T47D (cell line): ENCODE measurements around the gene FGD4.
"Not testable (repeated sequence)": the region's sequence is repeated elsewhere in the genome, so short reads cannot be mapped to it uniquely, and the experiment has no call there.

Experiments used
- DNase-seq, 2 experiments: peaks; one replicate each; pipeline versions ENCODE4 v3.0.0 to v3.0.0-alpha.2; 2011 to 2012; ENCODE audit warnings: low read depth in 1 of 2, low spot score in 1 of 2
- JUND ChIP-seq: IDR thresholded peaks from 2 replicates; pipeline ENCODE4 v1.6.1; 2012; ENCODE audit warnings: low read depth
- in situ Hi-C: cut with HindIII; loops from 2 replicates; pipeline ENCODE4 v1.10.0; 2016; ENCODE audit warnings: low sequenced_read_pairs, low pct_unique_long_range_greater_than_20kb

FGD4 gene

DNA sequence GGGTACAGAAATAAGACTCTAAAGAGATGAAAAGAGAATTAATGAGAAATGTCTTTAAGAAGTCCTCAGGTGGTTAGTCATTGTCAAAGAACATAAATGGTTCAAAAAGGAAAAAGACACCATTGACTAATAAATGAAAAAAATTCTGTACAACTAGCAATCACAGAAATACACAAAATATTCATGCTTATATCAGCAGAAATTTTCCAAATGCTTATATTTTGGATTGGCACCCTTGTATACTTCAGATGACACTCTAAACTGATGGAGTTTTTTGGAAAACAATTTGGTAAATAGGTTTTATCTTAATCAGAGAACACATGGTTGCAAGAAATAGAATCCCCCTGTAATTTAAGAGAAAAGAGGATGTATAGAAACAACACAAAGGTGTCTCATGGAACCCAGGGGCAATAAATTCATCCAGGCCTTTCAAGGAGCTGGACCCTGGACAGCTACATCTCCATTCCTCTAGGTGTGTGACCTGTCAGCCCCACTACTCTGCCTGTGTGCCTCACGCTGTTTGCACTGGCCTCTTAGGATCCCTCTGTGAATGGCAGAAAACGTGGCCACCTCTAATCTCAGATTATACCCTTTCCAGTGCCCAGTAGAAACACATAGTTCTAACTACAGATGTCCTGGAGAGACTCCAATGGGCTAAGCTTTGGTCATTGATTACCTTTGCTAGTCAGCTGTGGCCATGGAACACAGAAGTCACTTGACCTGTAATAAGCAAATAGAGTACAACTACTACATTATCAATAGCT, 110.2 kb downstream of the FGD4 start:
- DNase-seq = no peak
- in situ Hi-C loops = no loop called here
- no peak for TF ChIP-seq JUND

DNA sequence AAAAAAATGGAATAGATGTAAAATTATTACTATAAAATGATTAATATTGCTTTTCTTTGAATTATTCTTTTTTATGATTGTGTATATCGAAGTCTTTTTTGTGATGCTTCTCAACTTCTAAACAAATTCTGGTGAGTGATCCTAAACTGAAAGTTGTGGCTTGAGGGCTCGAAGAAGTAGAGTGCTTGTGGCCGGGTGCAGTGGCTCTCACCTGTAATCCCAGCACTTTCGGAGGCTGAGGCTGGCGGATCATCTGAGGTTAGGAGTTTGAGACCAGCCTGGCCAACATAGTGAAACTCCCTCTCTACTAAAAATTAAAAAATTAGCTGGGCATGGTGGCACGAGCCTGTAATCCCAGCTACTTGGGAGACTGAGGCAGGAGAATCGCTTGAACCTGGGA, 112.6 kb downstream of the FGD4 start:
- in situ Hi-C loops, DNase-seq: not testable (repeated sequence)

DNA sequence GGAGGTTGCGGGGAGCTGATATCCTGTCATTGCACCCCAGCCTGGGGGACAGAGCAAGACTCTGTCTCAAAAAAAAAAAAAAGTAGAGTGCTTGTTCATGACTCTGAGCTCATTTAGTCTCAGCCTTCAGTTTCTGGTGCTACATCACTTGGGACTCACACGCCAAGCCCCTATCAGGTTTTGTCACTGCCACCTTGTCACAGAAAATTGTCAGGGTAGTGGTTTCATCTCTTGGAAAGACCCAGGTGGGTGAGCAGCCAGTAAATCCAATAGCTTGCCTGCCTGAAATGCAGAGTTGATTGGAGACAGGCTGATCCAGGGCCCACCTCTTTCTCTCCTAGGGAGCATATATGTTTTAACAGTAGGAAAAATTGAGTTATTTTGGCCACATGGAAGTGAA, 113.0 kb downstream of the FGD4 start:
- no peak for DNase-seq
- in situ Hi-C loops = no loop called here
- TF ChIP-seq JUND = no peak

- no peak for TF ChIP-seq JUND
- in situ Hi-C loops = no loop called here
- no peak for DNase-seq
These were observed 113.6 kb downstream of the FGD4 start for GRCh38 chr12:32512910-32513309.

- in situ Hi-C loops = no loop called here
- no peak for TF ChIP-seq JUND
- DNase-seq = no peak
These were observed 115.9 kb downstream of the FGD4 start for GRCh38 chr12:32515137-32515873.

DNA sequence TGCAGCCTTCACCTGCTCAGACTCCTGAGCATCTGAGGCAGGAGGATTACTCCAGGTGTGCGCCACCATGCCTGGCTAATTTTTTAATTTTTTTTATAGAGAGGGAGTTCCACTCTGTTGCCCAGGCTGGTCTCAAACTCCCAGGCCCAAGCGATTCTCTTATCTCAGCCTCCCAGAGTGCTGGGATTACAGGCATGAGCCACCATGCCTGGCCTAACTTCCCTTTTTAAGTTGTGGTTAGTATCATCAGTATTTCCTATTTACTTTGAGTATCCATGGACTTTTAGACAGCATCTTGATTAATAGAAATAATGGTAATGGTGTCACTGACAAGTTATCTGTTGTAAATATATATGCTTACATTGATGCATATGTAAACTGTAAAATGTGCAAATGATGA, 116.9 kb downstream of the FGD4 start:
- no peak for DNase-seq
- in situ Hi-C loops = no loop called here
- no peak for TF ChIP-seq JUND

DNA sequence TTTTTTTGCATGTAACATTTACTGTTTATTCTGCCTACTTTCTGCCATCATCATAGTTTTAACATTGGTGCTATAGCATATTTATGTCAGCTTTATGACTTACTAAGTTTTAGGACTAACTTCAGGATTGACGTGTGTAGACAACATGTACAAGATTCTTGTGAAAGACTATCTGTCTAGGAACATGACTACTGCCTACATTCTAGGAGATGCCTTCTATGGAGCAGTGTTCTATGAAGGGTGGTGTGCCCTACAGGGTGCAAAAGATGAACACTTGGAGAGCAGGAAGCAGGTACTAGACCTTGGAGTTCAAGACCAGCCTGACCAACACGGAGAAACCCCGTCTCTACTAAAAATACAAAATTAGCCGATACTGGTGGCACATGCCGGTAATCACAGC, 118.6 kb downstream of the FGD4 start:
- no peak for DNase-seq
- in situ Hi-C loops = no loop called here
- no peak for TF ChIP-seq JUND

GRCh38 chr12:32519047-32519446, 119.7 kb downstream of the FGD4 start:
- no peak for TF ChIP-seq JUND
- no peak for DNase-seq
- in situ Hi-C loops = no loop called here

GRCh38 chr12:32522331-32523221, 123.2 kb downstream of the FGD4 start:
- no peak for TF ChIP-seq JUND
- in situ Hi-C loops = no loop called here
- DNase-seq = no peak

GRCh38 chr12:32525802-32526201, 126.4 kb downstream of the FGD4 start:
- in situ Hi-C loops, DNase-seq: not testable (repeated sequence)

GRCh38 chr12:32526343-32526742, 127.0 kb downstream of the FGD4 start:
- in situ Hi-C loops, DNase-seq: not testable (repeated sequence)

DNA sequence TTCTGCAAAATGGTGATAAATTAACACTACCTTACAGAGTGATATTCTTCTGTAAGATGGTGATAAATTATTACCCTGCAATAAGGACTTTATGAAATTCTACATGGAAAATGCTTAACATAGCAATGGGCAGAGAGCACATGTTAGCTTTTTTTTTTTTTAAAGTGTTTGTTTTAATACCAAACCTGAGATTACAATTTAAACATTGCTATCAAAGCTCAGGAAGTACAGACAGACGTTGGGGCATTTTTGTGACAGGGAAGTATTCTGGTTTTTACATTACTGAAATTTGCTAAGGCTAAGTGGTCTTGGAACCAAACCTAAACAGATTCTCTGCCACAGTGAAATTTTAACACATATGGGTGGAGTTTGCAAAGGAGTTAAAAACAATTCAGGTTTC, 133.1 kb downstream of the FGD4 start:
- TF ChIP-seq JUND = no peak
- in situ Hi-C loops = no loop called here
- DNase-seq = no peak

DNA sequence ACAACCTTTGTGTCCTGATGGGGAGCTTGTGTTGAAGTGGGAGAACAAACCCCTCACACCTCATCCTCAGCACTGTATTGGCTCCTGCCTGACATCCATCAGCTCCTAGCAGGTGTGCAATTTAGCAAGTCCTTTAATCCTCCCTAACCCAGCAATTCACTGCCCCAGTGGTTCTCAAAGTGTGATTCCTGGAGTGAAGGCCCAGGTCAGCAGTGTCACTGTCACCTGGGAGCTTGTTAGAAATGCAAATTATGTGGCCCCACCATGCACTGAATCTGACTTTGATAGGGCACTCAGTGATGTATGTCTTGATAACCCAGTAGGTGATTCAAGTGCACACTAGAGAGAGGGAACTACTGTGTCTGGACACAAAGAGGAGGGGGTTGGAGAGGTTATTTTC, 133.6 kb downstream of the FGD4 start:
- no peak for TF ChIP-seq JUND
- in situ Hi-C loops = no loop called here
- no peak for DNase-seq

- DNase-seq, in situ Hi-C loops: not testable (repeated sequence)
These were observed 134.1 kb downstream of the FGD4 start for GRCh38 chr12:32533506-32533905.
